Astrocyte of the cerebellum (primary cell): ENCODE data around the gene MYH6.

Experiments used
- DNase-seq: peaks from one replicate; pipeline ENCODE4 v3.0.0-alpha.2; 2011; ENCODE audit warnings: low read depth
- H3K4me3 ChIP-seq: 2 replicates; pipeline ENCODE4 v1.5.1; 2011; ENCODE audit warnings: mild to moderate bottlenecking, low read depth, low read length, moderate library complexity
- in situ Hi-C: cut with HindIII; loops from 2 replicates; pipeline ENCODE4 v1.10.0; 2017; ENCODE audit warnings: low sequenced_read_pairs
- TF ChIP-seq, protein P1 (sequence below): IDR thresholded peaks from 2 replicates; pipeline ENCODE4 v1.5.1; 2012; ENCODE audit warnings: low read length, low read depth, moderate library complexity, mild to moderate bottlenecking; ENCODE audit errors: missing control alignments

The MYH6 gene

DNA sequence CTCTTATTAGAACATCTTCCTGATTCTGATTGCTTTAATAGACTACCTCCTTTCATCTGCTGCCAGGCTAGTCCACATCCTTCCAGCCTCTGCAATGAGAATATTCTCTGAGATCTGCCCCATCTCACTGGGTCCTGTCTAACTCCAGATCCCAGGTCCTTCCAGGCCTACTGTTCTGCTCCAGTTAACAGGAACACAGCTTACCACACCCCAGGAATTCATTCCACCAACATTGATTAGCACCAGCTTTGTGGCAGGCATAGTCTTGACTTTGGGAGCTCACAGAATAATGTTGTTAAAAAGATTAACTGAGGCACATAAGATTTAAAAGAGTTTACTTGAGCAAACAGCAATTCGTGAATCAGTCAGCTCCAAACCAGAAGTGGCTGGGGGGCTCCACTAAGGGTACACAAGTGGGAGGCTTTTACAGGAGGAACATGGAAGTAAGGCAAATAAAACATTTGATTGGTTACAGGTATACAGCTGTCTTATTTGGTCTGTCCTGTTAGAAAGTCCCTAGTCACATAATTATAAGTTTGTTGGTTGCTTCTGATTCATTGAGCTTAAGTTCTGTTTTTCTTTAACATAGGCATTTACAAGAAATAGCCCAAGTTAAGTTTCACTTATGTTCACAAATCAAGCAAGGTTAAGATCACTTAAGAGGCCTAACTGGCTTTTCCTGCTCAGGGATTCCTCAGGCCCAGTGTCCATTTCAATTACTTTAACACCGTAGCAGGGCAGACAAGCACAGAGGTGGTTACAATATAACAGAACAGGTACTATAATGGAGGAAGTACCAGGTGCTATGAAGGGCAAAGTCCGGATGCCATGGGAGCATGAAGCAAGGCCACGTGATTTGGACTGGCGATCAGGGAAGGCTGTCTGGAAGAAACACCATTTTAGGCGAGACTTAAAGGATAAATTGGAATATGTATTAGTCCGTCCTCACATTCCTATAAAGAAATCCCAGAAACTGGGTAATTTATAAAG is 39.6 kb upstream of the MYH6 start:
- TF ChIP-seq, protein P1, sequence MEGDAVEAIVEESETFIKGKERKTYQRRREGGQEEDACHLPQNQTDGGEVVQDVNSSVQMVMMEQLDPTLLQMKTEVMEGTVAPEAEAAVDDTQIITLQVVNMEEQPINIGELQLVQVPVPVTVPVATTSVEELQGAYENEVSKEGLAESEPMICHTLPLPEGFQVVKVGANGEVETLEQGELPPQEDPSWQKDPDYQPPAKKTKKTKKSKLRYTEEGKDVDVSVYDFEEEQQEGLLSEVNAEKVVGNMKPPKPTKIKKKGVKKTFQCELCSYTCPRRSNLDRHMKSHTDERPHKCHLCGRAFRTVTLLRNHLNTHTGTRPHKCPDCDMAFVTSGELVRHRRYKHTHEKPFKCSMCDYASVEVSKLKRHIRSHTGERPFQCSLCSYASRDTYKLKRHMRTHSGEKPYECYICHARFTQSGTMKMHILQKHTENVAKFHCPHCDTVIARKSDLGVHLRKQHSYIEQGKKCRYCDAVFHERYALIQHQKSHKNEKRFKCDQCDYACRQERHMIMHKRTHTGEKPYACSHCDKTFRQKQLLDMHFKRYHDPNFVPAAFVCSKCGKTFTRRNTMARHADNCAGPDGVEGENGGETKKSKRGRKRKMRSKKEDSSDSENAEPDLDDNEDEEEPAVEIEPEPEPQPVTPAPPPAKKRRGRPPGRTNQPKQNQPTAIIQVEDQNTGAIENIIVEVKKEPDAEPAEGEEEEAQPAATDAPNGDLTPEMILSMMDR = no peak
- DNase-seq = no peak
- H3K4me3 ChIP-seq = no peak overlapping the region
- in situ Hi-C loops = no loop called here

DNA sequence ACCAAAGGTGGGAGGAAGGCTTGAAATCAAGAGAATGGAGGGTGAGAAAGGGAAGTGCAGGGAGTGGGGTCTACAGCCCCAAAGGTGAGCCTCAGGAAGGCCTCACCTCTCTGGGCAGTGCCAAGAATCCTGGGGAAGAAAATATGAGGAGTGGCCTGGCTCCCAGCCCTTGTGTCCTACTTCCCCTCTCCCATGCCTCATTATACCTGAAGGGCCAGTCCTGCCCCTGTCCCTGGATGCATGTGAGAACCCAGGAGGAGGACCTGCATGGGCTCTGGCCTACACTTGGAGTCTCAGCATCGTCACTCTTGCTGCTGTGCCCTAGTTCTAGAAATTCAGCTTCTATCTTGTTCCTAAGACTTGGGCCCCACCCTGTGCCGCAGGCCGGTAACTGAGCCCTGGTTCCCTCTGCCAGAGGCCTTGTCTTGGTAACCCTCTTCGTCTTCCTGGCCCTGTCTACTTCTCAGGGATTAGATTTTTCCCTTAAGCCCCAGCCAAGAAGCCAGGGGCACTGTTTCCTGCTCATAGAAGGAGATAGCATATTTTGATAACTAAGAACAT is 38.3 kb upstream of the MYH6 start:
- H3K4me3 ChIP-seq = no peak overlapping the region
- TF ChIP-seq, protein P1 = no peak
- DNase-seq = no peak
- in situ Hi-C loops = no loop called here

GRCh38 chr14:23445773-23446172 is 37.7 kb upstream of the MYH6 start:
- TF ChIP-seq, protein P1 = no peak
- no peak for DNase-seq
- H3K4me3 ChIP-seq = no peak overlapping the region
- in situ Hi-C loops = no loop called here

GRCh38 chr14:23444314-23444713 is 36.2 kb upstream of the MYH6 start:
- H3K4me3 ChIP-seq = no peak overlapping the region
- TF ChIP-seq, protein P1 = no peak
- in situ Hi-C loops = no loop called here
- no peak for DNase-seq

GRCh38 chr14:23443881-23444280 is 35.8 kb upstream of the MYH6 start:
- no peak overlapping the region for H3K4me3 ChIP-seq
- no peak for DNase-seq
- in situ Hi-C loops = no loop called here
- TF ChIP-seq, protein P1 = no peak

DNA sequence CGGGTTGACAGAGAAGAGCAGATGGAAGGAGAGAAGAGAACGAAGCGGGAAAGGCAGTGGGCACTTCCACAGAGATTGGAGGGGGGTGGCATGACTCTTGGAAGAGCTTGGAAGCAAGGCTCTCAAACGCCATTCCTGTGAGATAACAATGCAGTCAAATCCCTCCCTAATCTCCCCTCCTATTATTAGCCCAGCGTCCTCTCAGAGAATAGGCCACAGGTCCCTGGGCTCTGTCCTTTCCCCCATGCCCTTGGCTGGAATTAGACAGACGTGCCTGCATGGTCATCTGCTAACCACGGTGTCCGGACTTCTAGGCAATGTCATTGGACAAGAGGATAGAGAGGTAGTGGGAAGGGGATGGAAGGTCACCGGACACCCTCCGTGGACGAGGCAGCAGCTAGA is 35.3 kb upstream of the MYH6 start:
- TF ChIP-seq, protein P1 = no peak
- DNase-seq = no peak
- in situ Hi-C loops = no loop called here
- no peak overlapping the region for H3K4me3 ChIP-seq
